Fibroblast of upper back skin (primary cell): Measurements from ENCODE around the gene SUPT6H.
"Not testable (repeated sequence)": the region's sequence is repeated elsewhere in the genome, so short reads cannot be mapped to it uniquely, and the experiment has no call there.

Experiments
- DNase-seq: peaks from one replicate; pipeline ENCODE4 v3.0.0-alpha.2; 2013

SUPT6H gene

GRCh38 chr17:28722417-28723158, 60.6 kb downstream of the SUPT6H start:
- DNase-seq, result no peak

DNA sequence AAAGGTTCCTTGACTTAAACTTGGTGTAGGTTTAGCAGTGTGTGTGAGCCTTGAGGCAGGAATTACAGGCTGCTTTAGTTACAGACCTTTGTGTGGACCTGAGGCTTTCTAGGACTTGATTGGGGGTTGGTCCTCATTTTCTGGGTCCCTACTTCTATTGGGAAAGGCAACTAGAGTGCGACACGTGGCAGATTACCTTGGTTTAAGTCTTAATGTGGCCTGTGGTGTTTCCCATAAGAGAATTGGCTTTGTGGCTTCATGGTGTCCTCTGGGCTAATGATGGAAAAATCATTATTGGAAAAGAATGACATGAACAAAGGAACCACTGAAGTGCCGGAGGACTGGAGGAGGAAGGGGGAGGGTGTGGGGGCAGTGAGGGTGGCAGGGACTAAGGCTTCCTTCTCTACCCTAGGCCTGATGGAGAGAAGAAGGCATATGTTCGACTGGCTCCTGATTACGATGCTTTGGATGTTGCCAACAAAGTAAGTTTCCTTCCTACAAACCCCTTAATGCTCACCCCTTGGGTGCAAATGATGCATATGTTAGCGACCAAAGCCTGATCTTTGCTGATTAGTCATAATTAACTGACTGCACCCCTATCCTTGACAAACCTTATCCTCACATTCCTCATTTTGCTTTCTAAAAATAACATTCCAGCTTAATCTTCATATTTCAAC, 61.3 kb downstream of the SUPT6H start:
- DNase-seq, result no peak

DNA sequence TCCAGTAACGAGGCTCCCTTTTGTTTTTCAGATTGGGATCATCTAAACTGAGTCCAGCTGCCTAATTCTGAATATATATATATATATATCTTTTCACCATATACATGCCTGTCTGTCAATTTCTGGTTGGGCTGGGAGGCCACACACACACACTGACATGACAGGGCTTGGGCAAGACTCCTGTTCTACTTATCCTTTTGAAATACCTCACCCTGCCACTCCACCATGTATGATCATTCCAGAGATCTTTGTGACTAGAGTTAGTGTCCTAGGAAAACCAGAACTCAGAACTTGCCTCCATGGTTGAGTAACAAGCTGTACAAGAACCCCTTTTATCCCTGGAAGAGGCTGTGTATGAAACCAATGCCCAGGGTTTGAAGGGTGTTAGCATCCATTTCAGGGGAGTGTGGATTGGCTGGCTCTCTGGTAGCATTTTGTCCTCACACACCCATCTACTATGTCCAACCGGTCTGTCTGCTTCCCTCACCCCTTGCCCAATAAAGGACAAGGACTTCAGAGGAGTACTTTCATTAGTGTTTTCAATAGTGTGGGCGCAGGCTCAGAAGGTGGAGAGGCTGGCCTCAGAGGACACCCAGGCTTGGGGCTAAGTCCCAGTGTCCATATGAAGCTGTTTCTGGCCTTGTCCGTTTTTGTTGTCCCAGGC, 62.0 kb downstream of the SUPT6H start:
- not testable (repeated sequence) for DNase-seq

GRCh38 chr17:28724500-28725165, 62.6 kb downstream of the SUPT6H start:
- DNase-seq, result no peak

DNA sequence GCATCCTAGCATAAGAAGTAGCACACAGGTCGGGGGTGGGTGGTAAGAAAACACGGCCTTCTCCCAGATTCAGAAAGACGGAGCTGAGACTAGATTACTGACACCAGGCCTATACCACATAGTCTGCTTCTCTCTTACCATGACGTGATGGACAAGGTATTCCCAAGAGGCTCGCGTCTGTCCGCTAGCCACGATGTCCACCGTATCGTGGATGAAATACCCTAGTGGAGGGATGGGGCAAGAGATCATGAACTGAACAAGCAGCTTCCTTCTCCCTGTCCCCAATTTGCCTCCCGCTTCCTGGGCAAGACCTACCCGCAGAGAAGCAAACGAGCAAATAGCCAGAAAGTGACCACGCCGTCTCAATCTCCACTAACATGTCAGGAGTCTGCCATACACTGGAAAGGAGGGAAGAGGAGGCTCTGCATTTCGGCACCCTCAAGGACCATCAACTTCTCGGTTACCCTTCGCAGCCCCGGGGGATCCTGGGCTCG, 63.2 kb downstream of the SUPT6H start:
- peak; percentile 52 for DNase-seq

DNA sequence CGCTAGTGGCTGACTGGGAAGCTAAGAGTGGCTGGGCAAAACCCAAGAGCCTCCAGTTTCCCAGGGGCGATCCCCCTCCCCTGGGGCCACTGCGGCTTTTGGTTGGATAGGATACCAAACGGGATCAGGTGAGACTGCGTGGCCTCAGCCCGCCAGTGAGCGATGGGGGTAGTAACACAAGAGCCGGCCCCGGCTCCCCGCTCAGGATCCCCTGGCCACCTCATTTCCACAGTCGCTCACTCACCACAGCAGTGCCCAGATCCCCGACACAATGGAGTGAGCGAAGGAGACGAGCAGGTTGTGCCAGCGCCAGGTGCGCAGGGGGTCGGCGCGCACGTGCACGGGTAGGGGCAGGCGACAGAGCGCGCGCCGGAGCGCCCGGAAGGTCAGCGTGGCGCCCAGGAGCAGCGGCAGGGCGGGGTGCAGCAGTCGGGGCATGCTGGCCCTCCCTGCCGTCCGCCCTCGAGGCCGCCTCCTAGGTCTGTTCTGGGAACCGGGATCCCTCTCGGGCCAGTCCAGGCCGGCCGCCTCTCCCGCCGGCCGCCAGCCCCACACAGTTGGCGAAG, 63.7 kb downstream of the SUPT6H start:
- DNase-seq, result peak; percentile 42

GRCh38 chr17:28726226-28726626, 64.2 kb downstream of the SUPT6H start, which contains the start of gene TLCD1:
Gene TLCD1, minus strand, starts transcription at chr17:28726233. Its CDS starts 136 bp downstream, at chr17:28726097.
- DNase-seq, result peak; percentile 66

DNA sequence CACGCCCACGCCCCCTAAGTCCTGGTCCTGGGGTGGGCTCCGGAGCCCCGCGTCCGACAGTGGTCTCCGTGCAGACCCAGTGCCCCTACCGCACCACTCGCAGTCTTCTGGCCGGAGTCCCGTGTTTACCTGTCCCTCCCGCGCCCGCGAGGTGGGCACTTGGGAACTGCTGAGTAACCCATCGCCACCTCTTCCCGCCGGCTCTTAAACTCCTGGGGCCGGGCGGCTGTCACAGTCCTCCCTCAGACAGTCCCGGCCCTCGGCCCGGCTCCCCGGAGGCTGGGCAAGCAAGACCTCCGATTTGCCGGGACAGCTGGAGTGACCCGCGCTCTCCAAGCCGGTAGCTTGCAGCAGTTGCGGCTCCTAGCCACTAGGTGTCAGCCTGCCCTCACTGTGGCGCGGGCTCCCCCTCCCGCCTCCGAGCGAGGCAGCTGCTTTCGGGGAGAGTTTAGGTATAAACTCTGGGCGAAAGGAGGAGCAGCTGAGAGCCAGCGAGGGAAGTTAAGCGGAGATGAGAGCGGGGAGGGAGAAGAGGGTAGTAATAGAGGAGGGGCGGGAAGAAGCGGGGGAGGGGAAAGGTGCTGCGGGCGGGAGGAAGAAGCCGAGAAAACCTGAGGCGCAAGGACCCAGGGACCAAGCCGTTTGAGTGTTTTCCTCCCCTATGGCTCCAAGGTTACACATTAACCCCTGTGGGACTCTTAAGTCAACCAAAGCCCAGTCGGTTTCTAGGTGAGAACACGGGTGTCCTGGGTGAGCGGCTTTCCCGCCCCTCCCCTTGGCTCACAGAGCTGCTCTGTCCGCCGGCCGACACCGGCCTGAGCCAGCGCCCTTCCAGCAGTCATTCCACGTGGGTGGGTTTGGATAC, 64.9 kb downstream of the SUPT6H start:
- peak; percentile 93 for DNase-seq

DNA sequence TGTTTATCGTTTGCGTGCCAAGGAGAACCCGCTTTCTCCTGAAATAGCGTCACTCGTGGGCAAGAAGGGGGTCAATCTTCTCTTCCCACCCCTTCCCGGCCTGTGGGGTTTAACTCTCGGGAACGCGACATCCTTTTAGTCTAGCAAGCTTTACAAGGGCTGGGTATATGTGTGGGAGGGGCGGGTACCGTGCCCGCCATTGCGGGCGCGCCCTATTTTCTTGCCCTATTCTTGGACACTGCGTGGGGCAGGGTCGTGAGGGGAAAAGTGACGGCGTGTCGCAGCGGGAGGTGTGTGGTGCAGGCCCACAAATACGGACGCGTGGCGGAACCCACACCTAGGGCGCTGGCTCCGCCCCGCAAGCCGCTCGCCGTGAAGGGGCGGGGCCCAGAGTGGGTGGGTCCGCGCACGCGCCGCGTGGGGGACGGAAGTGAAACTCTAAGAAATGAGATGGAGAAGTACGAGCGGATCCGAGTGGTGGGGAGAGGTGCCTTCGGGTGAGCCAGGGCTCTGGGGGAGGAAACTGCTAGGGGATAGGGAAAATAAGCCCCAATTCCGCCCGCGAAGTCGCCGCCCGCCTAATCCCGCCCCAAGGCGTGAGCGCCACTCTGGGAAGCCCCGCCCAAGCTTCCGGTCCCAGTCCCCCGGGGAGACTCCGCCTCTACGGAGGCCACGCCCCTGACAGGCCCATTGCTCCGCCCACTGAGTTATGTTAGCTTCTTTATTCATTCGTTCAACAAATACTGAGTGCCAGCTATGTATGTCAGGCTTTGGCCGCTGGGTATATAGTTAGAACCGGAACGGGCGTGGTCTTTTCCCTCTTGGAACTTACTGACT, 66.6 kb downstream of the SUPT6H start, which contains the start of gene NEK8:
TSS of gene NEK8 (plus strand) at position 425 of the 837 bp plus-strand sequence. CDS start at position 451, 26 bp downstream.
- peak; percentile 91 for DNase-seq

DNA sequence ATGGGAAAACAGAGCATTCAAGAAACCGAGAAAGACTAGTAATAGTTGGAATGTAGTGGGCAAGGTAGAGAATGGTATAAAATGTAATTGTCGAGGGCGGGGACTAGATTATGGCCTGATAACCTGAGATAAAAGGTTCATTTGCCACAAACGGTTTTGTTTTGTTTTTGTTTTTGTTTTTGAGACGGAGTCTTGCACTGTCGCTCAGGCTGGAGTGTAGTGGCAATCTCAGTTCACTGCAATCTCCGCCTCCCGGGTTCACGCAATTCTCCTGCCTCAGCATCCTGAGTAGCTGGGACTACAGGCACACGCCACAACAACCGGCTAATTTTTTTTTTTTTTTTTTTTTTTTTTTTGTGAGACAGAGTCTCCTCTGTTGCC, 67.9 kb downstream of the SUPT6H start:
- no peak for DNase-seq

- DNase-seq, result no peak
These were observed 71.3 kb downstream of the SUPT6H start for GRCh38 chr17:28733346-28733745.

- DNase-seq, result no peak
These were observed 72.8 kb downstream of the SUPT6H start for GRCh38 chr17:28734712-28735241.

- DNase-seq, result no peak
These were observed 73.3 kb downstream of the SUPT6H start for GRCh38 chr17:28735242-28735722.

GRCh38 chr17:28735913-28736769, 74.1 kb downstream of the SUPT6H start:
- not testable (repeated sequence) for DNase-seq

GRCh38 chr17:28737316-28737715, 75.3 kb downstream of the SUPT6H start:
- DNase-seq, result no peak

DNA sequence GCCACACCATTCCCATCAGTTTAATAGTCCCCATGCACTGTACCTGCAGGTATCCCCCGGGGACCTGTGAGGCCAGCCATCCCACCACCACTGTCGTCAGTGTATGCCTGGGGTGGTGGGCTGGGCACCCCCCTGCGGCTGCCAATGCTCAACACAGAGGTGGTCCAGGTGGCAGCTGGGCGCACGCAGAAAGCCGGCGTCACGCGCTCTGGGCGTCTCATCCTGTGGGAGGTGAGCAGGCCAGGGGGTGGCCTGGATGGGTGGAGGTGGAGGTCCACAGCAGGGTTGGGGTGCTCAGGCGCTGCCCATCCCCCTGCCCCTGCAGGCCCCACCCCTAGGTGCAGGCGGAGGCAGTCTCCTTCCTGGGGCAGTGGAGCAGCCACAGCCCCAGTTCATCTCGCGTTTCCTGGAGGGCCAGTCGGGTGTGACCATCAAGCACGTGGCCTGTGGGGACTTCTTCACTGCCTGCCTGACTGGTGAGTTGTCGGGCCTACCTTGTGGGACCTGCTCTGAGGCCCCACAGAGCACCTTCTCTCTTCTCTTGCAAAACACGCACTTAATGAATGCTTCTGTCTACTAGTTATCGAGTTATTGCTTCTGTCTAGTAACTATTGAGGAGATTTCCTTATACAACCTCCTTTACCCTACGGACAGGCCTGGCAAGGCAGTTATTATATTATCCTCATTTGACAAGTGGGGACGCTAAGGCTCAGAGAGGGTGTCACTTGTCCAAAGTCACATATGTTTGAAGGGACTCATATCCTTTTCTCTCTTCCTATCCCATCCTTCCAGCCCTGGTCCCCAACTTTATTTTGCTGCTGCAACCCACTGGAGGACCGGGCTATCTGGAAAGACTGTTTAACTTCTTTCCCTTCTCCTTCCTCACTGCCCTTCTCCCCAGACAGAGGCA, 76.0 kb downstream of the SUPT6H start:
- no peak for DNase-seq

GRCh38 chr17:28738680-28739384, 76.8 kb downstream of the SUPT6H start:
- no peak for DNase-seq
